Upper lobe of left lung (tissue), 6 donors: Measurements from ENCODE around the gene PLSCR1. TPM values are rescaled to one million over a fixed set of nuclear protein-coding genes. Genes with fewer than 3 reads are reported as not detected.

Source experiments
- ATAC-seq, 2 donors: fragments of 200-7000 bp; cut with Tn5 transposase; one replicate each; pipeline ENCODE4 v1.9.1; 2022; ENCODE audit warnings: mild to moderate bottlenecking in 2 of 2, moderate library complexity in 2 of 2; ENCODE audit not compliant: low FRiP score in 2 of 2
- DNase-seq, 2 donors: peaks; one replicate each; pipeline ENCODE4 v3.0.0-alpha.2; 2019 to 2020
- H3K27ac ChIP-seq, 4 donors: fragments of 200-600 bp; sonication (generic); one replicate each; pipeline ENCODE4 v1.5.1; 2016 to 2019
- H3K27me3 ChIP-seq, 4 donors: fragments of 200-600 bp; sonication (generic); one replicate each; pipeline ENCODE4 v1.5.1; 2017 to 2019
- H3K36me3 ChIP-seq, 4 donors: fragments of 200-600 bp; sonication (generic); one replicate each; pipeline ENCODE4 v1.5.1; 2016 to 2019
- H3K4me1 ChIP-seq, 4 donors: fragments of 200-600 bp; sonication (generic); one replicate each; pipeline ENCODE4 v1.5.1; 2018 to 2019
- H3K4me3 ChIP-seq, 4 donors: fragments of 200-600 bp; sonication (generic); one replicate each; pipeline ENCODE4 v1.5.1; 2017 to 2019; ENCODE audit warnings: mild to moderate bottlenecking in 2 of 4, moderate library complexity in 1 of 4
- H3K9me3 ChIP-seq, 4 donors: fragments of 200-600 bp; sonication (generic); one replicate each; pipeline ENCODE4 v1.5.1; 2018 to 2019
- EP300 ChIP-seq, 4 donors: sonication (generic); formaldehyde crosslinking; IDR thresholded peaks; one replicate each; pipeline ENCODE4 v1.5.1; 2017; ENCODE audit warnings: antibody characterized with exemption in 4 of 4, control low read depth in 2 of 4
- POLR2A ChIP-seq, 4 donors: fragments of 450-650 bp; IDR thresholded peaks; one replicate each; pipeline ENCODE4 v1.5.1; 2016 to 2017; ENCODE audit warnings: antibody characterized with exemption in 4 of 4, mild to moderate bottlenecking in 2 of 4
- POLR2AphosphoS5 ChIP-seq, 2 donors: sonication (generic); formaldehyde crosslinking; IDR thresholded peaks; one replicate each; pipeline ENCODE4 v1.5.1; 2017; ENCODE audit warnings: antibody characterized with exemption in 2 of 2
- WGBS, 2 donors: methylation state at CpG; one replicate each; pipeline ENCODE4 v1.1.5; 2017 to 2018; 5-methylcytosine and 5-hydroxymethylcytosine counted together
- total RNA-seq, 6 donors: library from RNA; depleted of rRNA in 4 of 6; stranded (reverse); fragments of >200 nt in 4 of 6; gene quantifications; one replicate each; pipeline versions ENCODE4 v1.1.0 to v1.2.1, GENCODE V29; 2016 to 2021
- TF ChIP-seq, protein P1 (sequence below), 6 experiments: fragments of 450-650 bp in 4 of 6; fragments of 200-600 bp in 2 of 6; sonication (generic) in 2 of 6; IDR thresholded peaks; one replicate each; pipeline ENCODE4 v1.5.1; 2016 to 2019; ENCODE audit warnings: antibody characterized with exemption in 6 of 6
- donor health status: DM: no; HTN: no; CAD: no; lungs with moderate emphysema.
- donor health status: DM: no; HTN: yes; CAD: no; lungs with severe emphysema.

PLSCR1 gene
- total RNA-seq, 6 donors from 2014 or later = 77.4 to 173 (median 97.0) TPM

DNA sequence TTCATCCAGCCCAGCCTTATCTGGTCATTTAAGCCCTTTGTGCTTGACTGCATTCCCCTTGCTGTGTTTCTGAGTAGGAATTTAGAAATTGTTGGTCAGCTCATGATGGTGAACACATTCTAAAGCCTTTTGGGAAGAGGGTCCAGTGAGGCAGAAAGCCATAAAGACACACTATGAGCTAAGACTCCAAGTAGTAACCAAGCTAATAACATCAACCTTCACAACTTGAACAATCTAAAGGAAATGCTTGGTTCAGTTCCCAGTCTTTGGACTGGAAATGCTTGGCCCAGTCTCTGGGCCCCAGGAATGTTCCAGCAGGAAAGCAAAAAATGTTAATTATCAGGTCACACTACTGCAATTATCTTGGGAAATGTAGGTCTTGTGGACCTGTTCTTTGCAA, 7.7 kb downstream of the PLSCR1 start:
- DNase-seq = no peak
- no peaks in the 10 kb centered on the region for H3K27me3 ChIP-seq
- no peak for ATAC-seq
- peak overlapping the region in 1 of 4 donors; percentile 9 for H3K27ac ChIP-seq
- no peaks in the 10 kb centered on the region for H3K9me3 ChIP-seq
- peaks cover 0 to 29% (median 8%) of the 10 kb centered on the region in 4 donors for H3K36me3 ChIP-seq
- TF ChIP-seq POLR2A (IDR thresholded peaks at IDR 0.05) (no peak), POLR2AphosphoS5 (IDR thresholded peaks at IDR 0.05) (peak in 1 of 2 donors; percentile 32)
- H3K4me1 ChIP-seq = peaks cover 25 to 50% (median 44%) of the 10 kb centered on the region in 4 donors
- no peak overlapping the region for H3K4me3 ChIP-seq

DNA sequence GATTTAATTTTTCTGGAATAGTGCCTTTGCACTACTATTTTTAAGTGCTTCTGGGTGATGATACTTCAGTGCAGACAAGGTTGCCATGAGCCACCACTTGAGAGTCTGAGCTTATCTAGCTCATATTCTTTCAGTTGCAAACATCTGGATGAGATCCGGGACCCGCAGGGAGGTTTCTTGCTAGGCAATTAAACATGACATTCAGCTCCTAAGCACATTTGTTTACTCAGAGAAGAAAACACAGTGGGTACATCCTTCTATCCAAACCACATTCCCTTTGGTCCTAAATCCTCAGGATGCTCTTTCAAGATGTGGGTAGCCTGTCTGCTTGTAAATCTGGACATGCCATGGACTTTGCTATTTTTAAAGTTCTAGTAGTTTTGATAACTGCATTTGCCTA, 12.0 kb downstream of the PLSCR1 start:
- Histone ChIP-seq H3K4me1 (peaks cover 11 to 21% (median 13%) of the 10 kb centered on the region in 4 donors), H3K36me3 (peaks cover 6 to 58% (median 14%) of the 10 kb centered on the region in 4 donors)
- TF ChIP-seq EP300 (IDR thresholded peaks at IDR 0.05) (no peak), POLR2AphosphoS5 (IDR thresholded peaks at IDR 0.05) (no peak)
- TF ChIP-seq, protein P1, sequence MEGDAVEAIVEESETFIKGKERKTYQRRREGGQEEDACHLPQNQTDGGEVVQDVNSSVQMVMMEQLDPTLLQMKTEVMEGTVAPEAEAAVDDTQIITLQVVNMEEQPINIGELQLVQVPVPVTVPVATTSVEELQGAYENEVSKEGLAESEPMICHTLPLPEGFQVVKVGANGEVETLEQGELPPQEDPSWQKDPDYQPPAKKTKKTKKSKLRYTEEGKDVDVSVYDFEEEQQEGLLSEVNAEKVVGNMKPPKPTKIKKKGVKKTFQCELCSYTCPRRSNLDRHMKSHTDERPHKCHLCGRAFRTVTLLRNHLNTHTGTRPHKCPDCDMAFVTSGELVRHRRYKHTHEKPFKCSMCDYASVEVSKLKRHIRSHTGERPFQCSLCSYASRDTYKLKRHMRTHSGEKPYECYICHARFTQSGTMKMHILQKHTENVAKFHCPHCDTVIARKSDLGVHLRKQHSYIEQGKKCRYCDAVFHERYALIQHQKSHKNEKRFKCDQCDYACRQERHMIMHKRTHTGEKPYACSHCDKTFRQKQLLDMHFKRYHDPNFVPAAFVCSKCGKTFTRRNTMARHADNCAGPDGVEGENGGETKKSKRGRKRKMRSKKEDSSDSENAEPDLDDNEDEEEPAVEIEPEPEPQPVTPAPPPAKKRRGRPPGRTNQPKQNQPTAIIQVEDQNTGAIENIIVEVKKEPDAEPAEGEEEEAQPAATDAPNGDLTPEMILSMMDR (IDR thresholded peaks at IDR 0.05) = no peak

DNA sequence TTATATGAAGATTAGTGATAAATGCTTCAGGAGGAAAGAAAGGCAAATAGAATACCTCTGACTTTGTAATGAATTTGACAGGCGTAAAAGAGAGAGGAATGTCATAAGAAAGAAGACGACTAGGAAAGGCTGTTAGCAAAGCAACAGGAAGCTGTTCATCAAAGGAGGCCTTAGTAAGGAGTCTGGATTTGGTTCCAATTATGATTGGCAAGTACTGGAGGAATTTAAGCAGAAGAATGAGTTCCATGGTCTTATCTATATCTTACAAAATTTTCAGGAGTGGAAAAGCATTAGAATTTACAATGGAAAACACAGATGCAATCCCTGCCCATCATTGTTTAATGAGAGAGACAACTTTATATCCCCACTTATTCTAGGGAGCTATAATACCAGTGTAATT, 13.8 kb downstream of the PLSCR1 start:
- H3K9me3 ChIP-seq = no peaks in the 10 kb centered on the region
- TF ChIP-seq EP300 (IDR thresholded peaks at IDR 0.05) = no peak
- TF ChIP-seq, protein P1 (IDR thresholded peaks at IDR 0.05) = no peak
- no peak for TF ChIP-seq POLR2A (IDR thresholded peaks at IDR 0.05)
- TF ChIP-seq POLR2AphosphoS5 (IDR thresholded peaks at IDR 0.05) = no peak
- no peak overlapping the region for H3K27ac ChIP-seq
- H3K4me3 ChIP-seq = no peak overlapping the region
- no peak for ATAC-seq
- peaks cover 0 to 16% (median 2%) of the 10 kb centered on the region in 4 donors for H3K4me1 ChIP-seq
- peaks cover 12 to 67% (median 17%) of the 10 kb centered on the region in 4 donors for H3K36me3 ChIP-seq
- WGBS, 2 donors = 62 to 77% methylated on average over 2 of the region's 2 CpGs
- no peak for DNase-seq
- no peaks in the 10 kb centered on the region for H3K27me3 ChIP-seq

More for the DNA sequence above, 12.0 kb downstream of the PLSCR1 start:
- H3K9me3 ChIP-seq = no peaks in the 10 kb centered on the region
- no peak overlapping the region for H3K4me3 ChIP-seq
- DNase-seq (no peak), ATAC-seq (no peak)
- H3K27ac ChIP-seq = no peak overlapping the region
- H3K27me3 ChIP-seq = no peaks in the 10 kb centered on the region
- 59 to 79% methylated on average over 2 of the region's 2 CpGs for WGBS, 2 donors

DNA sequence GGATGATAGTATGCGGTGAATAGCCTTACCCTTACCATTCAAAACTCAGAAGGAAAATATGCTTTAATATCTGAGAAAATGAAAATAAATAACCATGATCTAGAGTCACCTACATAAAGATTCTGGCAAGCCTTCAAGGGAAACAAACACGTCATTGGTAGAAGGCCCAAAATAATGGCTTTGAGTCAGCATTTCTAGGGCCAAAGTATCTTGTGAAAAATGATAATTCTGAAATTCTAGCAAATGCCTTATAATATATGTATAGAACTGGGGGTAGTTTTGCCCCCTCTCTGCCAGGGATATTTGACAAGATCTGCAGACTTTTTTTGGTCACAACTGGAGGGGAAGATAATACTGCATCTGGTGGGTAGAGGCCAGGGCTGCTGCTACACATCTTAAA, 15.4 kb downstream of the PLSCR1 start:
- 76 to 91% methylated on average over 2 of the region's 2 CpGs for WGBS, 2 donors
- TF ChIP-seq POLR2AphosphoS5 (IDR thresholded peaks at IDR 0.05) = no peak
- TF ChIP-seq, protein P1 (IDR thresholded peaks at IDR 0.05) = no peak
- Histone ChIP-seq H3K4me1 (peaks cover 0 to 7% (median 2%) of the 10 kb centered on the region in 4 donors), H3K27ac (no peak overlapping the region), H3K36me3 (peaks cover 13 to 67% (median 19%) of the 10 kb centered on the region in 4 donors), H3K27me3 (no peaks in the 10 kb centered on the region), H3K9me3 (no peaks in the 10 kb centered on the region), H3K4me3 (no peak overlapping the region)
- ATAC-seq (no peak), DNase-seq (no peak)

DNA sequence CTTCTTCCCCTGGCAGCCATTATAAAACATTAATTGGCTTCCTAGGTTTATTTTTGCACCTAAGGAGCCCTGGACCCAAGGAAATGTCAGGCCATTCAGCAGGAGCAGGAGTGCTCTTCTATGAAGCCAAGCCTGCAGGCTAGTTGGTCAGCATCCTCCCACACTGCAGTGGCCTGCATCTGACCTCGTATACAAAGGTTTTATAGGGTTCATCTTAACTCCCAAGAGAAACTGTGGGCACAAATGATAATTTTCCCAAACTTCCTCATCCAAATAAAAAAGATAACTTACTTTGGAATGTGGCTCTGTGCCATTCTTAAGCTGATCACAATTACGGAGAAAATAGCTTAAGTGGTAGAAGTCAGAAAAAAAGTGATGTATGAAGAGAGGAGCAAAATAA, 19.4 kb downstream of the PLSCR1 start:
- H3K4me3 ChIP-seq = no peak overlapping the region
- H3K27me3 ChIP-seq = no peaks in the 10 kb centered on the region
- 87% methylated on average over 2 of the region's 2 CpGs for WGBS, 2 donors
- peaks cover 0 to 66% (median 18%) of the 10 kb centered on the region in 4 donors for H3K36me3 ChIP-seq
- no peak for TF ChIP-seq POLR2AphosphoS5 (IDR thresholded peaks at IDR 0.05)
- no peak for TF ChIP-seq EP300 (IDR thresholded peaks at IDR 0.05)
- TF ChIP-seq, protein P1 (IDR thresholded peaks at IDR 0.05) = no peak
- TF ChIP-seq POLR2A (IDR thresholded peaks at IDR 0.05) = no peak
- H3K9me3 ChIP-seq = no peaks in the 10 kb centered on the region
- no peak for ATAC-seq
- peaks cover 0 to 6% (median 0%) of the 10 kb centered on the region in 4 donors for H3K4me1 ChIP-seq
- DNase-seq = no peak
- H3K27ac ChIP-seq = no peak overlapping the region
